ENCODE results near the gene DAO. TPM values are rescaled to one million over a fixed set of nuclear protein-coding genes. Genes with fewer than 3 reads are reported as not detected.

Gene DAO
- total and polyA plus RNA-seq, 2 of the 4 experiments (the other 2 are of a cell fraction) = not detected

DNA sequence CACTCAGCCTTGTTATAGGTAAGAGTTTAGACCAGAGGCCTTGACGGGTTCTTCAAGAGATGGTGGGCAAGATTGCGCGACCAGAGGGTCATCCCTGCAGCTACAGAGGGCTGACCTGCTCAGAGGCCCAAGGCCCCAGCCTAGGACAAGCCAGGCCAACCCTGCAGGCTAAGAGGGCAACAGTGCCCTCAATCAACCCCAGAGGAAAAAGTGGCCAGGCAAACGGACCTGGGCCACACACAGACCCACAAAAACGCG, 23.8 kb upstream of the DAO start:
- ATAC-seq (ENCODE audit: low read depth) (no peak; the same call in 1 of the 2 replicates), DNase-seq (no peak)
- Histone ChIP-seq H4K91ac (ENCODE audit: insufficient read depth, low read depth, low read length) (peak overlapping the region; percentile 97), H3K56ac (ENCODE audit: extremely low read depth, insufficient read depth, low read length) (peak overlapping the region; percentile 99), H4K5ac (ENCODE audit: low read depth, low read length) (peak overlapping the region; percentile 95), H4K8ac (ENCODE audit: low read depth in 2 of 2, low read length in 2 of 2) (peak overlapping the region; percentile 98 to 99; a peak in 3 of 4 replicates), H3K9ac (ENCODE audit: low read depth, low read length) (peak overlapping the region; percentile 100), H3K79me1 (ENCODE audit: low read depth in 1 of 2, low read length in 2 of 2) (peaks cover 9 to 29% of the 10 kb centered on the region in 2 experiments; a peak in 3 of 4 replicates), H3K4ac (ENCODE audit: low read depth, low read length) (peak overlapping the region; percentile 99), H3K9me1 (ENCODE audit: insufficient read depth, low read length) (no peaks in the 10 kb centered on the region; the same call in 1 of the 2 replicates), H3K4me2 (ENCODE audit: low read depth, low read length) (peak overlapping the region; percentile 97), H3K9me3 (ENCODE audit: control insufficient read depth, insufficient read depth, low read length) (peaks cover 2% of the 10 kb centered on the region; the same call in 1 of the 2 replicates), H2AFZ (replicated peaks; ENCODE audit: low read length, poor library complexity) (peak overlapping the region; percentile 71), H2AK5ac (ENCODE audit: low read depth, low read length) (peak overlapping the region; percentile 100), H3K4me3 (ENCODE audit: insufficient read depth, low read depth, low read length) (peak overlapping the region; percentile 93), H2BK15ac (ENCODE audit: low read depth, low read length) (peak overlapping the region; percentile 96; the same call in 2 of the 3 replicates), H3K23ac (ENCODE audit: low read depth, low read length) (peak overlapping the region; percentile 99), H2BK120ac (ENCODE audit: low read depth, low read length) (peak overlapping the region; percentile 92), H3K36me3 (ENCODE audit: control insufficient read depth, insufficient read depth, low read length) (peaks cover 9% of the 10 kb centered on the region), H3K14ac (replicated peaks; ENCODE audit: low read depth, low read length) (peak overlapping the region; percentile 99), H3K18ac (ENCODE audit: low read depth, low read length) (peak overlapping the region; percentile 99), H3K27me3 (ENCODE audit: control insufficient read depth, insufficient read depth, low read length) (no peaks in the 10 kb centered on the region), H2BK20ac (ENCODE audit: low read depth, low read length) (peak overlapping the region; percentile 73), H2BK5ac (ENCODE audit: low read depth, low read length, poor library complexity, severe bottlenecking) (peak overlapping the region; percentile 100), H2AK9ac (replicated peaks; ENCODE audit: low read depth, low read length, poor library complexity) (peak overlapping the region; percentile 99), H3K27ac (ENCODE audit: insufficient read depth, low read length) (peak overlapping the region; percentile 100), H4K20me1 (ENCODE audit: insufficient read depth, low read length) (peaks cover 30% of the 10 kb centered on the region), H3K4me1 (ENCODE audit: control insufficient read depth, insufficient read depth, low read length) (peaks cover 28% of the 10 kb centered on the region)
- in situ Hi-C loops (cut with MboI; ENCODE audit: low sequenced_read_pairs) = loop anchor here (10.0 kb wide), 1 partner anchor 131 kb away; no protein-coding TSS in a partner anchor
- ChIA-PET POLR2A (ENCODE audit: unreplicated experiment) (interaction anchor here (1.0 kb wide), 1 partner anchor 51 kb away, joined by 5 read pairs; no protein-coding TSS in a partner anchor), CTCF (no interaction called here)
- 8% methylated on average over 5 of the region's 6 CpGs; no CpG with 5 or more reads in 1 of the 2 experiments for WGBS, 2 experiments (ENCODE audit: extremely low coverage in 2 of 2, insufficient read length in 1 of 2)
- TF ChIP-seq CHD1 (IDR thresholded peaks at IDR 0.05; ENCODE audit: low read depth, low read length) (no peak), BHLHE40 (IDR thresholded peaks at IDR 0.05; ENCODE audit: low read depth, low read length) (no peak), CEBPB (IDR thresholded peaks at IDR 0.05; ENCODE audit: low read depth, low read length) (no peak), MAFK (IDR thresholded peaks at IDR 0.05; ENCODE audit: low read depth, low read length) (no peak), POLR2A (IDR thresholded peaks at IDR 0.05; ENCODE audit: low read depth, low read length) (no peak), ELK1 (IDR thresholded peaks at IDR 0.05; ENCODE audit: borderline replicate concordance, low read depth, low read length) (no peak), RCOR1 (IDR thresholded peaks at IDR 0.05; ENCODE audit: insufficient replicate concordance, low read length) (no peak), MAZ (IDR thresholded peaks at IDR 0.05; ENCODE audit: borderline replicate concordance, low read depth, low read length) (no peak), NFE2L2 (IDR thresholded peaks at IDR 0.05; ENCODE audit: low read depth, low read length) (no peak), FOS (IDR thresholded peaks at IDR 0.05; ENCODE audit: low read depth, low read length) (no peak), RAD21 (IDR thresholded peaks at IDR 0.05; ENCODE audit: low read length) (no peak), SMC3 (IDR thresholded peaks at IDR 0.05; ENCODE audit: low read depth, low read length) (no peak), RFX5 (IDR thresholded peaks at IDR 0.05; ENCODE audit: low read depth, low read length) (no peak)
- TF ChIP-seq, protein P1, sequence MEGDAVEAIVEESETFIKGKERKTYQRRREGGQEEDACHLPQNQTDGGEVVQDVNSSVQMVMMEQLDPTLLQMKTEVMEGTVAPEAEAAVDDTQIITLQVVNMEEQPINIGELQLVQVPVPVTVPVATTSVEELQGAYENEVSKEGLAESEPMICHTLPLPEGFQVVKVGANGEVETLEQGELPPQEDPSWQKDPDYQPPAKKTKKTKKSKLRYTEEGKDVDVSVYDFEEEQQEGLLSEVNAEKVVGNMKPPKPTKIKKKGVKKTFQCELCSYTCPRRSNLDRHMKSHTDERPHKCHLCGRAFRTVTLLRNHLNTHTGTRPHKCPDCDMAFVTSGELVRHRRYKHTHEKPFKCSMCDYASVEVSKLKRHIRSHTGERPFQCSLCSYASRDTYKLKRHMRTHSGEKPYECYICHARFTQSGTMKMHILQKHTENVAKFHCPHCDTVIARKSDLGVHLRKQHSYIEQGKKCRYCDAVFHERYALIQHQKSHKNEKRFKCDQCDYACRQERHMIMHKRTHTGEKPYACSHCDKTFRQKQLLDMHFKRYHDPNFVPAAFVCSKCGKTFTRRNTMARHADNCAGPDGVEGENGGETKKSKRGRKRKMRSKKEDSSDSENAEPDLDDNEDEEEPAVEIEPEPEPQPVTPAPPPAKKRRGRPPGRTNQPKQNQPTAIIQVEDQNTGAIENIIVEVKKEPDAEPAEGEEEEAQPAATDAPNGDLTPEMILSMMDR (conservative IDR thresholded peaks at IDR 0.05; ENCODE audit: low read depth, low read length) = no peak
- TF ChIP-seq, protein P2, sequence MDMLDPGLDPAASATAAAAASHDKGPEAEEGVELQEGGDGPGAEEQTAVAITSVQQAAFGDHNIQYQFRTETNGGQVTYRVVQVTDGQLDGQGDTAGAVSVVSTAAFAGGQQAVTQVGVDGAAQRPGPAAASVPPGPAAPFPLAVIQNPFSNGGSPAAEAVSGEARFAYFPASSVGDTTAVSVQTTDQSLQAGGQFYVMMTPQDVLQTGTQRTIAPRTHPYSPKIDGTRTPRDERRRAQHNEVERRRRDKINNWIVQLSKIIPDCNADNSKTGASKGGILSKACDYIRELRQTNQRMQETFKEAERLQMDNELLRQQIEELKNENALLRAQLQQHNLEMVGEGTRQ (IDR thresholded peaks at IDR 0.05; ENCODE audit: low read depth, low read length) = no peak
- dilution Hi-C loops (cut with HindIII; ENCODE audit: low sequenced_read_pairs, unreplicated experiment) = no loop called here
- intact Hi-C loops (cut with micrococcal nuclease) = loop anchor here (10.0 kb wide), 1 partner anchor 239 kb away; the partner anchor contains the start of genes ALKBH2 and UNG
- BruUV-seq (replicated peaks) = no TSS peak

All from IMR-90 (cell line).